Kidney capillary endothelial cell (primary cell): ENCODE results near the gene UBE2S.

Experiments
- DNase-seq: peaks from one replicate; pipeline ENCODE4 v3.0.0-alpha.2; 2018; ENCODE audit warnings: low spot score

The UBE2S gene

DNA sequence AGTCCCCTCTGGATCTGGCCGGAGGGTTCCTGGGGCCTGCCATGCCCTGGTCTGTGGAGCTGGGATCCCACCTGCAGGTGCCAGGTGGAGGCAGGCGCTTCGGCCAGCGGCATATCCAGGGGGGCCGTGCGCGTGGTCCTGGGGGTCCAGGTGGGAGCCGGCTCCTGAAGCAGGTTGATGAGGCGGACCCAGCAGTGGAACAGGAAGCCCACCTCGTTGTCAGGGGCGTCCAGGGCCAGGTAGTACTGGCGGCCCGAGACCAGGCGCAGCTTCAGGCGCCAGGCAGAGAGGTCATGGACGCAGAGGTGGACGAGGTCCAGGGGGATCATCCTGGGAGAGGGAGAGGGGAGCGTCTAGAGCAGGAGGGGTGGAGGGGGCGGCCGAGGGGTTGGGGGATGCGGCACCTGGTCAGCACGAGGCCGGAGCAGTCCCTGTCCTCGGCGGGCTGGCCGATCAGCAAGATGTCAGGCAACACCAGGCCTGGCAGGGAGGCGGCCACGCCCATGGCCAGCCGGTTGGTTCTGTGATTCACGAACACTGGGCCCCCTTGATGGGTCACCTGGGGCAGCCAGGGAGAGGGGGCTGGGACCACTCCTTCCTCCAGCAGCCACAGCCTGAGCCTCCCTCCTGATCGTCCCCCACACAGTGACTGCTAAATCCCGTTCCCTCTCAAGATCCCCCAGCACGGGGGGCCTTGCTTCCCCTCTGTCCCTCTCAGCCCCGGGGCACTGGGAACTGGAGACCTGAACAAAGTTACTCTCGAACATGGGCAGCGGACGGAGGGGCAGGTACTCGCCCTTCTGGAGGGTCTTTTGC lies 45.2 kb downstream of the UBE2S start:
- DNase-seq: no peak

DNA sequence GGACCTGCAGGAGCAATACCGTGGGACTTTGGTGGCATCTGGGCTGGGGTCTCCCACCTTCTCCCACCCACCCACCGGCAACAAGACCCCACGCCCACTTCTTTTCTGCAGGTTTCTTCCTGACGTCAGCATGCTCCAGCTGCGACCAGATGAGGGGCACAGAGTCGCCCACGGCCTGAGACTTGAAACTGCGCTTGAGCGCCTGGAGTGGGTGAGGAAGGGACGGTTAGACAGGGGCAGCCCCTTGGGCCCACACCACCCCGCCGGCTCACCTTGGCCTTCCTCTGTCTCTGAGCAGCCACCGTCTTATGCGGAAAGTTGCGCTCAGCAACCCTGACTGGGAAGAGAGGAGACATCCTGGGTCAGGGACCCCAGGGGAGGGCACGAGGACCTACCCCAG lies 46.7 kb downstream of the UBE2S start:
- DNase-seq: no peak

DNA sequence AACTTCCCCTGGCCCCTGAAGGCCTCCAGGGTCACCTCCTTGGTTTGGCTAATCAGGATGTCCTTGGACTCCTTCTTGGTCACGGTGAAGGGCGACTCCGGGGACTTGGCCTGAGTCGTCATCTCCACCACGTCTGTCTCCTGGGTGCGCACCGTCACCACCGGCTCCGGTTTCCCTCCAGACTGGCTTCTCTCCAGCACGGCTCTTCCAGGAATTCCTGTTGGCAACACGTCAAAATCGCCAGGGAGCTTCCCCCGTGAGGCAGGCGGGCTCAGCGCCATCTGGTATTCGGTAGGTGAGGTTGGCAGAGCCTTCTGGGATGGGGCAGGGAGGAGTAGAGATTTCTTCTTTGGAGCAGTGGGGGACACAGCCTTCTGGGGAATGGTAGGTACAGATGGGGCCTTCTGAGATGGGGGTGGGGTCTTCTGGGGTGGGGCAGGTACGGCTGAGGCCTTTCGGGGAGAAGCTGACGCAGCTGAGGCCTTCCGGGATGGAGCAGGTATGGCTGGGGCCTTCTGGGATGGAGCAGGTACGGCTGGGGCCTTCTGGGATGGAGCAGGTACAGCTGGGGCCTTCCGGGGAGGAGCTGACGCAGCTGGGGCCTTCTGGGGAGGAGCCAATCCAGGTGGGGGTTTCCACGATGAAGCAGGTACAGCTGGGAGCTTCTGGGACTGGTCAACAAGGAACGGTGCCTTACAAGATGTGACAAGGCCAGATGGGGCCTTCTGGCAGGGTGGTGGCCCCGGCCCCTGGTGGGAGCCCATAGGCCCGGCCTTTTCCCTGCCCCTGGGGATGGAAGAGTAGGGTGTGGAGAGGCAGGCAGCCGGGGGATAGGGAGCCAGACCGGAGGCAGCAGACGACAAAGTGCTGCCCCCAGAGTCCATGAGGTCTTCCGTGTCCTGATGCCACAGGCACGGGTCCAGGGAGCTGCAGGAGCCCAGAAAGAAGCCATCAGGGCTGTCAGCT lies 48.4 kb downstream of the UBE2S start:
- no peak for DNase-seq

DNA sequence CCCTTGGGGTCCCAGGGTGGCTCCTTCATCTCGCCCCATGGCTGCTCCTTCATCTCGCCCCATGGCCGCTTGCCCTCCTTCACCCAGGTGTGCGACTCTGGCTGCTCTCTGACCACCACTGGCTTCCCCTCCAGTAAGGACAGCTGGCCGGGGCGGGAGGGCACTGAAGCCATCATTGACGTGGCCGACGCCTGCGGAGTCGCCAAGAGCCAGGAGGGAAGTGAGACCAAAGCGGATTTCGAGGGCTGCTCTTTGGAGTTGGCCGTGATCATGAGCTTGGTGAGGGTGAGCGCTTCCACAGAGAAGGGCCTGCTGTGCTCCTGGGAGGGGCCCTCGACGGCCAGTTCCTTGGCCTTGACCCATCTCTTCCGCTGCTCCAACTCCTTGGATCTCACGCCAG lies 49.1 kb downstream of the UBE2S start:
- no peak for DNase-seq

DNA sequence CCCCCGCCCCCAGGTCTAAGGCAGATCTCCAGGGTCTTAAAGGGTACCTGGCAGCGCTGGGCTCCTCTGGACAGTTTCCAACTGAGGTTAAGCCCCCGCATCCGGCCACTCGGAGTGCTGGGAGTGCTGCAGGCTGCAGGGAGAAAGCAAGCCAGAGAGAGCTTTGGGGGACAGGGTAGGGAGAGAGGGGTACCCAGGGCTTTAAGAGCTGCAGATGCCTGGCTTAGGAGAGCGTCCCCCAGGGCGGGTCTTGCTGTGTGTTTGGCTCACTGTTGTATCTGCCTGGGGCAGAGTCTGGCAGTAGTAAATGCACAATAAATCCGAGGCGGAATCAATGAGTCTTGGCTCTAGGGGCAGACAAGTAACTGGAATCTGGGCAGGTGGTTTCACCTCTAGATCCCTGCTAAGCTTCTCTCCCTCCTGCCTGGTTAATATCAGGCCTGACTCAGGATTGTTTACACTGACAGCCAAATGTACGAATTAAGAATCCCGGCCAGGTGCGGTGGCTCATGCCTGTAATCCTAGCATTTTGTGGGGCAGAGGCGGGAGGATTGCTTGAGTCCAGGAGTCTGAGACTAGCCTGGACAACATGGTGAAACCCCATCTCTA lies 52.3 kb downstream of the UBE2S start:
- DNase-seq: no peak

DNA sequence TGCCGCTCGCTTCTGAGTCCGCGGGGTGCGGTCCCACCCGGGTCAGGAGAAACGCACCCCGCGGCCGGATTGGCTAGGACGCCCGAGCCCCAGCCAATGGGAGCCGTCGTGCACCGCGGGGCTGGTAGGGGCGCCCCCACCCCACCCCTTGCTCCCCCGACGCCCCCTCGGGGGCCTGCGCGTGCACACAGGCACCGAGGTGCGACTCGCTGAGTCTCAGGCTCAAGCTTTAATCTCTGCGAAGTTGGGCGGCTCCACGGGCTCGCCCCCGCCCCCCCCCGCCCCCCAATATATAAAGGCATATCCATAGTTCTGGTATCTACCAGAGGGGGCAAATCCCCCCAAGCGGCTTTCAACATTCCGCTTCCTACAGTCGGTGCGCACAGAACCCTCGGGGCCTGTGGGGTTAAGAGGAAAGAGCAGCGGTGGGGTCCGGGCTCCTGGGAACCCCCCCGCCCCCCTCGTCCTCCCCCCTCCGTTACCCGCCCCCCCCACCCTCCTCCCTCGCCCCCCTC lies 52.8 kb downstream of the UBE2S start, which contains the start of gene COX6B2:
Gene COX6B2, minus strand, starts transcription at position 22 of the 515 bp plus-strand sequence. CDS start 198 bp downstream, outside the sequence.
- DNase-seq: no peak

DNA sequence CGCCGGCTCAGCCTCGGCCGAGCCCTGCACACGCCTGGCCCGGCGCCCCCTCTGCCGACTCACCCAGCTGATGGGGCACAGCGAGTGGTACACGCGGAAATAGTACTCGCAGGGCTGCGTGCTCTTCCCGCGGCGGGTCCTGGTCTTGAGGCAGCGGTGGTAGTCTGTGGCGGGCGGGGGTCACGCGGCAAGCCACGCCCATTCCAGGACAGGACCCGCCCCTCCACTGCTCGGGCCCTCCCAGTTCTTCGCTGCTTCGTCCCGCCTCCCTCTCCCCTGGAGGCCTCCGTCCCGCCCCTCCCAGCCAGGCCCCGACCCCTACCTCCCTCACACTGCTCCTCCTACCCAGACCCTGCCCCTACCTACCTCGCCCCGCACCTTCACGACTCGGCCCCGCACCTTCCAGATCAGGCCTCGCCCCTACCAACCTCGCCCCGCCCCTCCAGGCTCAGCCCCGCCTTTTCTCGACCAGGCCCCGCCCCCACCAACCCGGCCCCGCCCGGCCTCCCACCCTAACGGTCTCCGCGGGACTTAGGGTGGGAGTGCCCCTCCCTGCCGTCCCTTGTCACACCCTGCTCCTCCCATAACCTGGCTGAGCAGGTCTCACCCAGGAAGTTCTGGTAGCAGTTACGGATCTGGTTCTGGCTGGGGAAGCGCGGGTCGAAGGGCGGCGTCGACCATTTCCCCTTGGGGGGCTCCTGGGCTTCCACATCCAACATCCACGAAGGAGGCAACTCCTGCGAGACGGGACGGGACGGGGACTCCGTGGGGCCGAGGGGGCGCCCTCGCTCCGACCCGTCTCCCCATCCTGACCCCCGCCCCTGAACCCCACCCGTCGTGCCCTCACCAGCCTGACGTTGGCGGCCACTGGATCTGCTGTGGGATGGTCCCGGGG lies 53.5 kb downstream of the UBE2S start:
- no peak for DNase-seq

DNA sequence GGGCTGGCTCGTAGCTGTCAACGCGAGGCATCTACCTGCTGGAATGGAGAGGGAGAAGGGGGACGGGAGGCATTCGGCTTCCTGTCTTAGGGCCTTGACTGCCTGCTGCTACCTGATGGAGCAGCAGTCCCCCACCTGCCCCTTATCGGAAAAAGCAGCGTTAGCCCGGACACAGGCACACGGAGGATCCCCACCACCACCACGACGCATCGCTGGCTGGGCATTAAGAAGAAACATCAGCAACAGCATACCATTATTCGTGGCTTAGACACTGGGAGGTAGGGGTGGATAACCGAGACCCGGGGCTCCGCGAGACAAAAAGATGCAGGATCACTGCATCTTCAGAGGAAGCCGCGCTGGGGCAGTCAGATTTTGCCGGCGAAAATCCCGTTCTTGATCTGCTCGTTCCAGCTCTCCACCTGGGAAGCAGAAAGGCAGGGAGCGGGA lies 54.2 kb downstream of the UBE2S start:
- DNase-seq: no peak

DNA sequence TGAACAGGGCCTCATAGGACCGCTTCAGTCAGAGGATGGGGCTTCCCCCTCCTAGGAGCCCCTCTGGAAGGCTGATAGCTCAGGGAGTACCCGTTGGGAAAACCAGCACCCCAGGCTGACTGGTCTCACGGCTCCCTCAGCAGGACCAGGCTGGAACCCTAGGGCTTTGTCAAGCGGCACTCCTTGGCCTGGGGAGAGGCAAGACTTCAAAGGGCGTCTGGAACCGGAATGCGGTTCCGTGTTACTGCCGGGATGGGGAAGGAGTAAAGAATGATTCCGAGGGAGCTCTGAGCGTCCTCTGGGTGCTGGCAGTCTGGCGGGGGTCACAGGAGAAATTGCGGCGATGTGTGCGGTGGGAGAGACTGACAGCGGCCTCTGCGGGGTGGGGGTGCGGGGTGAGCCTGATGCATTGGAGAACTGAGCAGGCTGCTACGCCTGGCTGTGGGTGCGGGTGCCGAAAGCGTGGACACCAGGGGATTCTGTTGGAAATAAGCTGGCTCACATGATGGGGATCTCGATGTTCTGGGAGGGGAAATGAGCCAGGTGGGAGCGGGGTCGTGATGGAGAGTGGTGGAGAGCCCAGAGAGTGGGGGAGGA lies 54.9 kb downstream of the UBE2S start:
- DNase-seq: no peak

DNA sequence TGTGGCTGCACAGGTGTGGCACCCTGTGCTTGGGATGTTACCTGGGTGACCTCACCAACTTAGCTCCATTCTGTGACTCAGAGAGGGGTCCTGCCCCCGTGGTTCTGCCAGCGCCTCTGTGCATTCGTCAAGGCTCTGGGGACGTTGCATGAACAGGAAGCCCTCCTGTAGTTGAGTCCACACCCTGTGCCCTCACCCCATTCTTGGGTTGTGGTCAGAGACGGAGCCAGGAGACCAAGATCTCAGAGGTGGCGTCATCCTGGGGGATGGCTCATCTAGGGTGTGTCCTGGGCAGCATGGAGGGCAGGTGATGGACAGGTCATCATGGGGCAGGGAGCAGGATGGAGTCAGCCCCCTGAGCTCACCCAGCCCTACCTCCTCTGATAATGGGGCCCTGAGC lies 55.5 kb downstream of the UBE2S start:
- DNase-seq: no peak

DNA sequence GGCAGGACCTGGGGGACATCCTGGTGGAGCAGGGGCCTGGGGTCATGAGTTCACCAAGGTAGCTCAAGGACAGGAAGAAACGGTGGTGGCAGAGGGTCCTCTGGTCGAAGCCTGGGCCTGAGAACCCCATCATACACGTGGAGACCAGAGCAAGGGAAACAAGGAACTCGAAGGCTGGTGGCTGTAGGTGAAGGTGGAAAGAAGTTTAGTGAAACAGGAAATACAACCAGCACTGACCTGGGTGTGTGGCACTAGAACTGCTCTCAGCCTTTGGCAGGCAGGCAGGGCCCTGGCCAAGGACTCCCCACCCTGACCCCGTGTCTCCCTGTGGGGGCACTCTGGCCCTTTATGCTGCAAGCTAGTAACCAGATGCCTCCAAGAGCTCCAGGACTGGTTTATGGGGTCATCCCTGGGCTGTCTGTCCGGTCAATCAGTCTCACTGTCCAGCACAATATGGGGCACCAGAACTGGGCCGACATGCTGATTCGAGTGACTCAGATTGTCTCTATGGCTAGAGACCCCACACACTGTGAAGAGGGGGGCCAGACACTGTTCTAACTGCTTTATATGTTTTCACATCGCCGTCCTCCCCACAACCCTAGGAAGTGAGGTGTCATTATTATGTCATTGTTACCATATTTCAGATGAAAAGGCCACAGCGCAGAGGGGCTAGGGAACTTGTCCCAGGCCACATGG lies 56.8 kb downstream of the UBE2S start:
- DNase-seq: no peak
